ENCODE results near the gene MRPL55. TPM values are rescaled to one million over a fixed set of nuclear protein-coding genes. Genes with fewer than 3 reads are reported as not detected.

The MRPL55 gene
- total and polyA plus RNA-seq, 12 donors, result 38.0 to 174 (median 48.2) TPM

DNA sequence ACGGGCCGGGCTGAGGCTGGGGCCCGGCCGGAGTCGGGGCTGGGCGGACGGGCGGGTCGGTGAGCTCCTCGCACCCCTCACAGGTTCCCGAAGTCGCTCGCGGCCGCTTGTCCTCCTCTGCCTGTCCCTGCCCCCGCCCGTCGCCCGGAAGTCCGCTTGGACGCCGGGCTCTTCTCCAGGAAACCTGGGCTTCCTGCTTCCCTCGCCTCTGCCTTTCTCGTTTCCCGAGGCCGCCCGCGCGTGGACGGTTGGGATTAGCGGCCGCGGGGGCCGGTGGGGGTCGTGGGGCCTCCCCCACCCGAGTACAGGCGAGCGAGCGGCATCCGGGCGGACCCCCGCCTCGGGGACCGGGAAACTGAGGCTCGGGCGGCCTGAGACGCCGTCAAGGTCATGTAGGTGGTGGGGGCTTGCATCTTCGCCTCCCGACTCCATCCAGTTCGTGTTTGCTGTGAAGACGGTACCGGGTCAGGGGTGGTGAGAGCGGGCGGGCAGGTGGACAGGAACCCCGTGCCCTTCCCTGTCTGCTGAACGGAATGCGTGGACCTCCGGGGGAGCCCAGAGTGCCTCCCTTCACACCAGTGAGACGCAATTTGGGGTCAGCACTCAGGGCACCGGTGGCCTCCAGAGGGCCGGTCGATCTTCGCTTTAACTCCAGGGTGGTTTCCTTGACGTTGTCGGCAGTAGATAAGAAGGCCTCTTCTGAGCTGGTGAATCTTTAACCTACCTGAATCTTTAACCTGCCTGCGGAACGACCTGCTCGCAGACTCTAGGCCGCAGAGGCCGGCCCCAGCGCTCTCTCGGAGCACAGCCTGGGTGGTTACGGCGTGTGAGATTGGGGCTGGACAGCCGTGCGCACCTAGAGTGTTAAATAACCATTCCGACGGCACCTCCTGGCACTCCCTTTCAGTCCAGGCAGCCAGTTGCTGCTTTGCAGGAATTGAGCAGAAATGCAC, 25.9 kb downstream of the MRPL55 start:
- peaks cover 29 to 62% (median 58%) of the 10 kb centered on the region in 9 donors for H3K4me1 ChIP-seq
- TF ChIP-seq, protein P1, sequence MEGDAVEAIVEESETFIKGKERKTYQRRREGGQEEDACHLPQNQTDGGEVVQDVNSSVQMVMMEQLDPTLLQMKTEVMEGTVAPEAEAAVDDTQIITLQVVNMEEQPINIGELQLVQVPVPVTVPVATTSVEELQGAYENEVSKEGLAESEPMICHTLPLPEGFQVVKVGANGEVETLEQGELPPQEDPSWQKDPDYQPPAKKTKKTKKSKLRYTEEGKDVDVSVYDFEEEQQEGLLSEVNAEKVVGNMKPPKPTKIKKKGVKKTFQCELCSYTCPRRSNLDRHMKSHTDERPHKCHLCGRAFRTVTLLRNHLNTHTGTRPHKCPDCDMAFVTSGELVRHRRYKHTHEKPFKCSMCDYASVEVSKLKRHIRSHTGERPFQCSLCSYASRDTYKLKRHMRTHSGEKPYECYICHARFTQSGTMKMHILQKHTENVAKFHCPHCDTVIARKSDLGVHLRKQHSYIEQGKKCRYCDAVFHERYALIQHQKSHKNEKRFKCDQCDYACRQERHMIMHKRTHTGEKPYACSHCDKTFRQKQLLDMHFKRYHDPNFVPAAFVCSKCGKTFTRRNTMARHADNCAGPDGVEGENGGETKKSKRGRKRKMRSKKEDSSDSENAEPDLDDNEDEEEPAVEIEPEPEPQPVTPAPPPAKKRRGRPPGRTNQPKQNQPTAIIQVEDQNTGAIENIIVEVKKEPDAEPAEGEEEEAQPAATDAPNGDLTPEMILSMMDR (IDR thresholded peaks at IDR 0.05), result no peak

DNA sequence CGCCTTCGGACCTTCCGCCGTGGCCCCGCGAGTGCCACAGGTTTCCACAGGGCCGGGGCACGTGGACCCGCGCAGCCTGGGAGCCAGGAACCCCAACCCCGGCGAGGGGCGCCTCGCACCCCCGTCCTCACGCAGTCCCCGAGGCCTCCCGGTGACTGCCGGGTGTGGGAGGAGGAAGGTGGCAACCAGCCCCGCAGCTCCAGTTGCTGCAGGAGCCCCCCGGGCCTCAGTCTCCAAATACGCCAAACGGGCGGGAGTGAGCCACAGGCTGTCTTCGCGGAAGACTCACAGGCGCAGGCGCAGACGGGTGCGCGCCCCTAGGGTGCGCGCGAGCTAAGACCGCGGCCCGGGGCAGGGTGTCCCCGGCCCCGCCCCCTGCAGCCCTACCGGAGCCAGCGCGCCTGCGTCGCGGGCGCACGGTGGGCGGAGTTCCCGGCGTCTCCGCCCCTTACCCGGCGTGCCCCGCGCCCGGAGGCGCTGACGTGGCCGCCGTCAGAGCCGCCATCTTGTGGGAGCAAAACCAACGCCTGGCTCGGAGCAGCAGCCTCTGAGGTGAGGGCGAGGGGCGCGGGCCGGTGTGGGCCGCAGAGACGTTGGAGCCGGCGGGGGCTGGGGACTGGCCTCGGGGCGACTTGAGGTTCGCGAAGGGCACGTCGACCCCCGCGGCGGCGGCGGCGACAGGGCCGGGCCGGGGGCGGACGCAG, 26.7 kb downstream of the MRPL55 start, which contains the start of gene ARF1:
Gene ARF1, plus strand, starts transcription at position 495 of the 704 bp plus-strand sequence. CDS start 14,407 bp downstream, outside the sequence.
- TF ChIP-seq, protein P1 (IDR thresholded peaks at IDR 0.05), result peak in 4 of 9 donors; percentile 28 to 50 (median 39)
- intact Hi-C loops (cut with DNase I), result no loop called here
- Histone ChIP-seq H3K27ac (peak within 1 kb of the TSS; percentile 98 to 100 (median 100)), H3K4me3 (peak within 1 kb of the TSS; percentile 71 to 100 (median 92)), H3K4me1 (peaks cover 23 to 53% (median 50%) of the 10 kb centered on the region in 9 donors), H3K27me3 (no peaks in the 10 kb centered on the region), H3K9me3 (no peaks in the 10 kb centered on the region), H3K36me3 (no peaks in the 10 kb centered on the region)
- WGBS, 2 donors, result 0 to 1% methylated on average over 77 to 87 of the region's 87 CpGs
- DNase-seq (peak; percentile 90 to 94), ATAC-seq (peak; percentile 92 to 97 (median 95))

More for the DNA sequence above, 25.9 kb downstream of the MRPL55 start:
- intact Hi-C loops (cut with DNase I), result no loop called here
- peak; percentile 6 to 48 (median 31) for ATAC-seq
- 0% methylated on average over 79 of the region's 79 CpGs for WGBS, 2 donors
- Histone ChIP-seq H3K27me3 (no peaks in the 10 kb centered on the region), H3K4me3 (peak overlapping the region; percentile 71 to 100 (median 92)), H3K27ac (peak overlapping the region; percentile 98 to 100 (median 100)), H3K9me3 (no peaks in the 10 kb centered on the region), H3K36me3 (peaks cover 0 to 3% (median 0%) of the 10 kb centered on the region in 9 donors)
- DNase-seq, result peak; percentile 74 to 78

DNA sequence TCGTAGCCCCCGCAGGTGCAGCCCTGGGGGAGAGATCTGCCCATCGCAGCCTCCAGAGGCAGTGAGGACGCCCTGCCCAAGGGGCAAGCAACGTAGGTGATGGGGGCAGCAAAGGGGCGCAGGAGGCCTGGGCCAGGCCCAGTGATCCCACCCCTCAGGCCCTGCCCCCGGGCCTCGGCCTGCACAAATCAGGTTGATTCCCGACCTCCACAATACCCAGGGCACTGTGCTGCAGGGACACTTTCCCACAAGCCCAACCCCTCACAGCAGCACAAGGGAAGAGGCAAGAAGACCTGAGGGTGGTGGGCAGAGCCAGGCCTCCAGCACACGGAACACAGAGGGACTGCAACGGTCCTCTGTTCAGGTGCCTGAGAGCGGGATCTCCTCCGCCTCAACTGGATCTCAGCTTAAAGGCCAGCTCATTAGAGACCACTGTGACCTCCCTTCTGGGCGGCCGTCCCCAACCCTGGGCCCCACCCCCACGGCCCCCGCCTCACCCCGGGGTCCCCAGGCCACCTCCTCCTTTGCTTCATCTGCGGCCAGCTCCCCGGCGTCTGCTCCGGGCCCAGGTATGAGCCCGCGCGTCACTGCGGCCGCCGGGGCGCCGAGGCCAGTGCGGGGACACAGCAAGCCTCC, 27.4 kb downstream of the MRPL55 start:
- Histone ChIP-seq H3K36me3 (no peaks in the 10 kb centered on the region), H3K4me1 (peaks cover 19 to 47% (median 43%) of the 10 kb centered on the region in 9 donors), H3K4me3 (peak overlapping the region; percentile 71 to 100 (median 92)), H3K9me3 (no peaks in the 10 kb centered on the region), H3K27me3 (no peaks in the 10 kb centered on the region), H3K27ac (peak overlapping the region in 8 of 10 donors; percentile 98 to 100 (median 100))
- TF ChIP-seq, protein P1 (IDR thresholded peaks at IDR 0.05), result no peak
- intact Hi-C loops (cut with DNase I), result no loop called here
- DNase-seq (no peak), ATAC-seq (peak in 4 of 8 donors; percentile 0 to 4 (median 2))
- 14 to 17% methylated on average over 29 to 31 of the region's 31 CpGs for WGBS, 2 donors

All from heart right ventricle (tissue), 16 donors.